ENCODE measurements around the gene GNG12.
"Not testable (repeated sequence)": the region's sequence is repeated elsewhere in the genome, so short reads cannot be mapped to it uniquely, and the experiment has no call there.

The GNG12 gene

GRCh38 chr1:67749844-67750690, 83.2 kb downstream of the GNG12 start:
- peak; percentile 53 for DNase-seq

GRCh38 chr1:67749263-67749843, 83.9 kb downstream of the GNG12 start:
- no peak for DNase-seq

DNA sequence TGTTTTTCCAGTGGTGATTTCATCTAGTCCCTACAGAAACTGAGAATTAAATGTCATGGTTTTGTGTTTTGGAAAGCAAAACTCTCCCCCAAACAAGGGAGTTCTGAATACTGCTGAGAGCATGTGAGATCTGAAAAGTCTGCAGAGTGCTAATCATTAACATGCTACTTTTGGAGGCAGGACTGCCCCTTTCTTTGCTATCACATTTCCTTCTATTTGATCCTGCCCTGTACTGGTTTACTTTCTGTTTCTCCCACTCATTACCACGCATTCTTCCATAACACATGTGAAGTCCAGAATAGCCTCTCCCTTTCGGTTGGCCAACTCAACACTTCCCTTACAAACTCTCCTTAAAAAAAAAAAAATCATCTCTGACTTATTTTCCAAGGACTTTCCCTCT, 84.6 kb downstream of the GNG12 start:
- peak; percentile 61 for DNase-seq

DNA sequence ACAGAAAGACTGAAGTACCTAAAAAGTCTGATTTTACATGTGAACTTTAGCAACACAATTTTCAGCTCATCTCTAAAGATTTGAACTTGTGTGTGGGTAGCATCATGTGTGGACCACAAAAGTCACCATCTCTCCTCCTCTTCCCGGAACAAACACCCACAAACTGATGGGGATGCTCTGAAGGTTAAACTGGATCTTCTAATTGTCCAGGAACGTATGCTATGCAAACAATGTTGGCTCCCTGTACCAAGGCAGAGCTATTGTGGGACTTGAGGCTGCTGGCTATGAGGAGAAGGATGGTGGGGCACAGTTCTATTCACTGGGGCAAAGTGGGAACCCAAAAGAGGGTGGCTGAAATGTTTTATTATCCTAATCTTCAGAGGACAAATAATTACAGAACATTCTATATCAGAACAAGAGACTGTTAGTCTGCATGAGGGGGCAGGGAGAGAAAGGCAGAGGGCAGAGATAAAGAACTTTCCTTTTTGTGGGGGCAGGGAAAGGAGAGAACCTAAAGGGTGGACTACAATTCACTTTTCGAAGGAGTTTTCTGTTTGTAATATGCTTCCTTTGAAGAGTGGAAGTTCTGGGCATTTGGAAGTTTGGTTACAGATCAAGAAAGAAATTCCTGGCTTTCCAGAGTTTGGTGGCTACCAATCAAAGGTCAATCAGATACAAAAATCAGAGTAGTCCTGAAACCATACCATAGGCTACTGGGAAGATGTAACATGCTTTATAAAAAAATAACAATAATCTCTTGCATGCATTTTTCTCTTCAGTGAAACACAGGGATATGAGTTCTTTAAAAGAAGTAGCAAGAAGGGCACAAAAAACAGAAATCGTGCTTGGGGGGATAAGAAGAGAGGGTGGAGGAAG, 85.4 kb downstream of the GNG12 start:
- peak; percentile 63 for DNase-seq

DNA sequence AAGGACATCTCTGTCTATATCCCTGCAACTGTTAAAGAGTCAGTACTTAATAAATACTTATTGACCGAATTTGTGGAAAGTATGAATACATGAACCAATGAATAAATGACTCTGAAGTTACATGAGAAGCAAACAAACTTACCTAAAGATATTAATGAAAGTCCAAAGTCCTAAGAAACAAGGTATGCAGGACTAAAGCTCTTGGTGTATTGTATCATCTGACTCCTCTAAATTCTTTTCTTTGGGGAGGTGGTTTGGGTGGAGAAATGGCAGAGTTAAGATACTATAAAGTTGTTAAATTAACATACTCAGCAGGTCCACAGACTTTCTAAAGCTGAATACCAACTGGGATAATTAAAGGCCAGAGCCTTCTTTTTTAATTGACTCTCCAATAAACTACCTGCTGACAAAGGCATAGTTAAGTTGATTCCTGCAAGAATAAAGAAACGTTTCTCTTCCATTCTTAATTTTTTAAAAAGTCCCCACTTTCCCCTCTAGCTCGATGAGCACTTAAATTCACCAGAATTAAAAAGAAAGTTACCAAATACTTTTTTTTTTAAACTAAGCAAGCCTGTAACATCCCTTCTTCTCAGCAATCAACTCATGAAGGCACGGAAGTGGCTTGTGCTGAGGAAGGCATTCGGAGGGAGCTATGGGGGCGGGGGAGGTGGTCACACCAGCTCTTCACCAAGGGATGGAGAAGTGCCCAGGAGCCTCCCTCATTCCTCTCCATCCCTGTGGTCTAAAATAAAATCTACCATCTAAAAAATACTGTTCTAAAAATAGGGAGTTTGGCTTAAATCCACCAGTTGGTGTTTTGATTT, 87.2 kb downstream of the GNG12 start:
- DNase-seq = no peak

- DNase-seq = peak; percentile 42
These were observed 90.1 kb downstream of the GNG12 start for GRCh38 chr1:67743072-67743725.

DNA sequence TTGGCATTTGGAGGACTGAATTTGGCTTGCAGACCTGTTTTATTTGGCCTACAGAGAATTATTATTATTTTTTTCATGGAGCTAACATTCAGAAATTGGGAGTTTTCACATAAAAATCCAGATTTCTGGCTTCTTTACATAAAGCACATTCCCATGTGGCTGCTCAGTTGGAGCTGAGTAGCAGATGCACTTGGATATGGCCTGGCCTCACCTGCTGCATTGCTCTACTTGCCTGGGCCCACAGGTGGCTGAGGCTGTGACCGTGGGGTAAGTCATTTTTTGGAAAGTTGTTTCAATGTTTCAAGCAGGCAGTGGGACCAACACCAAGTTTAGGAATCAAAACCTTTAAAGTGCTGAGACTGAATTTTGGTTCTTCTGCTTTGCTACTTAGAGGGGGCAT, 91.5 kb downstream of the GNG12 start:
- no peak for DNase-seq

- DNase-seq = no peak
These were observed 92.1 kb downstream of the GNG12 start for GRCh38 chr1:67741121-67741520.

- peak; percentile 38 for DNase-seq
These were observed 92.7 kb downstream of the GNG12 start for GRCh38 chr1:67740543-67740942.

GRCh38 chr1:67739361-67739760, 93.9 kb downstream of the GNG12 start:
- DNase-seq = no peak

GRCh38 chr1:67738401-67738800, 94.9 kb downstream of the GNG12 start:
- DNase-seq = no peak

- DNase-seq = no peak
These were observed 95.4 kb downstream of the GNG12 start for GRCh38 chr1:67737875-67738274.

DNA sequence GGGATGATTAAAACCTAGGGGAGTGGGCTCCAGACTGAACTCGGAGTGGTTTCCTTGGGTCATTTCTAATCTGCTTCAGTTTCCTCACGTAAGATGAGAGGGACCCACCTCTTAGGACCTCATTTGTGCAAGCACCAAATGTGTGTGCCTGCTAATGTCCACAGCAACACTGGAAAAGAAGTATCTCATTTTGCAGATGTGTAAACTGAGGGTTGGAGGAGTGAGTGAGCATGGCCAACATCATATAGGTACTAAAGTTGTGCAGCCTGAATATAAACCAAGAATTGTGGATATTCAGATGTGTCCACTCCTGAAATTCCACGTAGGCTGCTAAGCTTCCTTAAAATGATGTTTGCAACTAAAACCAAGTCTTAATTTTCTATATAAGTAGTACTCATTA, 96.5 kb downstream of the GNG12 start:
- no peak for DNase-seq

DNA sequence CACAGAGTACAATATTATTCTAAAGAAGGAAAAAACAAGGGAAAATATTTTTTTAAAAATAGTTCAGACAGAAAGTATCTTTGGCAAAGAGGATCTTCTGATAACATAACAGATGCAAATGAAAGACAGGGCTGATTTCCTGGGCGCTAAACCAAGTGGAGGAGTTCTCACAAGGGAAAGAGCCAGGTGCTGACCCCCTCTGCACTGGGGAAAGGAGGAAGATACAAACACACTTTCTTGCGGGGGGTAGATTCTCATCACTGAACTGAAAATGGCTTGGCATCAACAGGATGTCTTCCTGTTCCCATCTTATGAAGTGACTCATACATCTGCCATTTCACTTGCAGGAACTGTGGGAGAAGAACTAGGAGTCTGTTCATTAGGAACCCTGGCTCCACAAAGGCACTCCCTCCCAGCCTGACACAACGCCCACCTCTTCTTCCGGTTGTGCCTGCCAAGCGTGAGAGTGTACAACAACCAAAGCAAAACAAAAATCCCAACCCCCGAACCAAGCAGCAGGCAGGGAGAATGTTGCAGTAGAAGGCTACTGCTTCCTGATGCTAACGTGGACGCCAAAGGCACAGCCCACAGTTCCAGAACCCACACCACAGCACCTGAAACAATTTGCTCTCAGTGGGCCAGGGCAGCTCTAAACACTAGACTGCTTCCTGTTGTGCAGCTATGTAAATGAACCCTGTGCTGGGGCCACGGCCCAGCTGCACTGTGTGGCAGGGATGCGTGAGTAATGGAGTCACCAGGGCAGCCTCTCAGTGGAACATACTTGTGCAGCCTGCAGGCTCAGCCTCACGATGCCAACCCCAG, 97.2 kb downstream of the GNG12 start:
- DNase-seq = peak; percentile 72

DNA sequence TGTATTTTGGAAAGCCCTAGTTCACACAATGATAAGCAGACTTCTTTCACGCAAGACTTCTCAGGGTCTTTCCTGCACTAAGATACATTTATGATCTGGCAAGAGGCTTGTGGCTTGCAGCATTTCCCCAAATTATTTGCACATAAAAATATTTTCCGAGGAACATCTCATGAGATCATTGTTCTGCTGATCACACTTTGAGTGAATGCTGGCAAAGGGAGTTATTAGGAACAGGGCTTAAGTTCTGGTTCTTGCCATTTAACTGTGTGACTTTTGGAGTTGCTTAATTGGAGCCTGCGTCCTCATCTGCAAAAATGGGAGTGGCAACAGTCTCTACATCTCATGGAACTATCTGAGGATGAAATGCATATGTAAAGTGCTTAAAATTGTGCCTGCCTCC, 98.1 kb downstream of the GNG12 start:
- peak; percentile 57 for DNase-seq

DNA sequence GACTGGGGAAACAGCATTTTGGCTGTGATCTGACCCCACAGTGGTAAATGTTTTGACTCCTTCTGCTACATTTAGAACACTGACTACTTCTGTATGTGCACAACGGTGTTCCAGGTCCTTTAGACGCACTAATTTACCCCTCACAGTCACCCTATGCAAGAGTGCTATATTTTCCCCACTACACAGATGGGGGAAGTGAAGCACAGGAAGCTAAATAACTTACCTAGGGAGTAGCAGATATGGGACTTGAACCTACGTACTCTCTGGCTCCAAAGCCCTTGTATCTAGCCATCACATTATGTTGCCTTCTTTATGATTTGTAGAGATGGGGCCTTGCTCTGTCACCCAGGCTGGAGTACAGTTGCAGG, 99.0 kb downstream of the GNG12 start:
- DNase-seq = no peak

- DNase-seq = peak; percentile 97
These were observed 99.5 kb downstream of the GNG12 start for GRCh38 chr1:67733681-67734322.

DNA sequence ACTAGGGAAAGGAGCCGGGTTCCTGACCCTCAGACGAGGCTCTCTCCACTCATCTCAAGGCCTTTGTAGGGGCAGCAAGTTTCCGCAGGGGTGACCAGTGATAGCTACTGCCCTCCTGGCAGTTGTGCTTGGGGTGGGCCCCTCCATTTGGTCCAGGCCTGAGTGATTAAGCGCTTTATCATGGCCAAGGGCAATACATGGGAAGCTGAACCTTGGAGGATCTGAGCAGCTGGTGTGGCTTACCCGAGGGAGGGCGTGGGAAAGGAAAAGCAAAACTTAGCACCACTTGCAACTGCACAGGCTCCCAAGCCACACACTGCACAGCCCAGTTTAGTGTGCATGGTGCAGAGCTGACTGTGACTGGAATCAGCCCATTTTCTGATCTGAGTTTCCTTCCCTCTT, 100.5 kb downstream of the GNG12 start:
- DNase-seq = peak; percentile 82

GRCh38 chr1:67731322-67731721, 101.9 kb downstream of the GNG12 start:
- no peak for DNase-seq

DNA sequence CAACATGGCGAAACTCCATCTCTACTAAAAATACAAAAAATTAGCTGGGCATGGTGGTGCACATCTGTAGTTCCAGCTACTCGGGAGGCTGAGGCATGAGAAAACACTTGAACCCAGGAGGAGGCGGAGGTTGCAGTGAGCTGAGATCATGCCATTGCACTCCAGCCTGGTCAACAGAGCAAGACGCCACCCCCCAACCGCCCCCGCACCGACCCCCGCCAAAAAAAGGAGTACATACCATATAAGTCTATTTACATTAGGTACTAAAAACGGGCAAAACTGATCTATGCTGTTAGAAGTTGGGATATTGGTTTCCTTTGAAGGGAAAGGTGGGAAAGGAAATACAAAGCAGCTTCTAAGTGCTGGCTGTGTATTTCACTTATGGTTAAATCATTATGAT, 103.0 kb downstream of the GNG12 start:
- not testable (repeated sequence) for DNase-seq

GRCh38 chr1:67729872-67730271, 103.4 kb downstream of the GNG12 start:
- no peak for DNase-seq
